Measurements from ENCODE around the gene PIAS4.
"Not testable (repeated sequence)": the region's sequence is repeated elsewhere in the genome, so short reads cannot be mapped to it uniquely, and the experiment has no call there.

PIAS4 gene

DNA sequence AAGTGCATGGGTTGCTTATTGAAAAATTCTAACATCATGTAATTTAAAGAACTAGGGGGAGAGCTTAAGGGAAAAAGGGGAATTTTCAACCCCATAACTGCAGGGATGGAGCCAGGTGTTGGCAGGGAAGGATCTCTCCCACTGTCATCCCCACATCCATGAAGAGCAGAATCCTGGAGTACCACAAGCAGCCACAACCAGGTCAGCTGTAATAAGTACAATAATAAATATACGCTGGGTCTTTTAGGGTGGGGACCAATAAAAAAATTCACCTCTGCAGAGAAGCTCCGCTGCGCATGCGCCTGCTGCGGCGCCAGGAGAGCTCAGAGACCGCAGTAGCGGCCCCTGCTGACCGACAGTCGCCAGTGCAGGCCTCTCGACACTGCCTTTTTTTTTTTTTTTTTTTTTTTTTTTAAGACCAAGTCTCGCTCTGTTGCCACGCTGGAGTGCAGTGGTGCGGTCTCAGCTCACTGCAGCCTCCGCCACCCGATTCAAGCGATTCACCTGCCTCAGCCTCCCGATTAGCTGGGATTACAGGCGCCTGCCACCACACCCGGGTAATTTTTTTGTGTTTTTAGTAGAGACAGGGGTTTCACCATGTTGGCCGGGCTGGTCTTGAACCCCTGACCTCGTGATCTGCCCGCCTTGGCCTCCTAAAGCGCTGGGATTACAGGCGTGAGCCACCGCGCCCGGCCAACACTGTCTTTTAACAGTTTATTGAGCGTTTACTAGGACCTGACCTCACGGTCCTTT lies 19.7 kb upstream of the PIAS4 start:
- in situ Hi-C loops (cut with HindIII; ENCODE audit: low sequenced_read_pairs): loop anchor here (25.0 kb wide), 1 partner anchor 225 kb away; no protein-coding TSS in a partner anchor

DNA sequence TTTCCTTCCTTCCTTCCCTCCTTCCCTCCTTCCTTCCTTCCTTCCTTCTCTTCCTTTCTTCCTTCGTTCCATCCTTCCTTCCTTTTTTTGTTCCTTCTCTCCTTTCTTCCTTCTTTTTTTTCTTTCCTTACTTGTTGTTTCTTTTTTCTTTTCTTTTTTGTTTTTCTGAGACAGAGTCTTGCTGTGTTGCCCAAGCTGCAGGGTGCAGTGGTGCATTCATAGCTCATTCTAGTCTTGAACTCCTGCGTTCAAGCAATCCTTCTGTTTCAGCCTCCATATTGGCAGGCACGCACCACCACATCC lies 16.8 kb upstream of the PIAS4 start:
- in situ Hi-C loops (cut with HindIII; ENCODE audit: low sequenced_read_pairs): loop anchor here (25.0 kb wide), 1 partner anchor 222 kb away; no protein-coding TSS in a partner anchor

DNA sequence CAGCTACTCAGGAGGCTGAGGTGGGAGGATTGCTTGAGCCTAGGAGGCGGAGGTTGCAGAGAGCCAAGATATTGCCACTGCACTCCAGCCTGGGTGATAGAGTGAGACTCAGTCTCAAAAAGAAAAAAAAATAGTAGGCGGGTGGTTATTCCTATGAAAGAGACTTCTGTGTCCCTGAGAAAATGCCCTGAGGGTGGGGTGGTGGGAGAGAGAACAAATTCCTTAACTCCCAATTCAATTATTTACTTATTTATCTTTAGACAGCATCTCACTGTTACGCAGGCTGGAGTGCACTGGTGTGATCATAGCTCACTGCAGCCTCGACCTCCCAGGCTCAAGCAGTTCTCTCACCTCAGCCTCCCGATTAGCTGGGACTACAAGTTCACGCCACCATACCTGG lies 11.9 kb upstream of the PIAS4 start:
- in situ Hi-C loops (cut with HindIII; ENCODE audit: low sequenced_read_pairs): loop anchor here (25.0 kb wide), 1 partner anchor 217 kb away; no protein-coding TSS in a partner anchor

DNA sequence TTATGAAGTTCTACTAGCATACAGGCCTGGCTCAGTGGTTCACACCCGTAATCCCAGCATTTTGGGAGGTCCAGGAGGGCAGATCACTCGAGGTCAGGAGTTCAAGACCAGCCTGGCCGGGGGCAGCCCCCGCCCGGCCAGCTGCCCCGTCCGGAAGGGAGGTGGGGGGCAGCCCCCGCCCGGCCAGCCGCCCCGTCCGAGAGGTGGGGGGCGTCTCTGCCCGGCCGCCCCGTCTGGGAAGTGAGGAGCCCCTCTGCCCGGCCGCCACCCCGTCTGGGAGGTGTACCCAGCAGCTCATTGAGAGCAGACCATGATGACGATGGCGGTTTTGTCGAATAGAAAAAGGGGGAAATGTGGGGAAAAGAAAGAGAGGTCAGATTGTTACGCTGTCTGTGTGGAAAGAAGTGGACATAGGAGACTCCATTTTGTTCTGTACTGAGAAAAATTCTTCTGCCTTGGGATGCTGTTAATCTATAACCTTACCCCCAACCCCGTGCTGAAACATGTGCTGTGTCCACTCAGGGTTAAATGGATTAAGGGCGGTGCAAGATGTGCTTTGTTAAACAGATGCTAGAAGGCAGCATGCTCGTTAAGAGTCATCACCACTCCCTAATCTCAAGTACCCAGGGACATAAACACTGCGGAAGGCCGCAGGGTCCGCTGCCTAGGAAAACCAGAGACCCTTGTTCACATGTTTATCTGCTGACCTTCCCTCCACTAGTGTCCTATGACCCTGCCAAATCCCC lies 8.7 kb upstream of the PIAS4 start:
- in situ Hi-C loops (cut with HindIII; ENCODE audit: low sequenced_read_pairs): loop anchor here (25.0 kb wide), 1 partner anchor 213 kb away; no protein-coding TSS in a partner anchor

DNA sequence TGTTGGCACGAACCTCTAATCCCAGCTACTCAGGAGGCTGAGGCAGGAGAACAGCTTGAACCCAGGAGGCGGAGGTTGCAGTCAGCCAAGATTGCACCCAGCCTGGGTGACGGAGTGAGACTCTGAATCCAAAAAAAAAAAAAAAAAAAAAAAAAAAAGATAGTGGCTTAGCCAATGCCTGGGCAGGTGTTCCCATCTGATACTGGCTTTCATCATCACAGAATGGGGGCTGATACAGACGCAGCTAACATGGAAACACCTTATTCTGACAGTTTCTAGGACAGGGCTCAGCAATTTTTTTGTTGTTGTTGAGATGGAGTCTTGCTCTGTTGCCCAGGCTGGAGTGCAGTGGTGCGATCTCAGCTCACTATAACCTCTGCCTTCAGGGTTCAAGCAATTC lies 6.7 kb upstream of the PIAS4 start:
- in situ Hi-C loops (cut with HindIII; ENCODE audit: low sequenced_read_pairs): not testable (repeated sequence)

DNA sequence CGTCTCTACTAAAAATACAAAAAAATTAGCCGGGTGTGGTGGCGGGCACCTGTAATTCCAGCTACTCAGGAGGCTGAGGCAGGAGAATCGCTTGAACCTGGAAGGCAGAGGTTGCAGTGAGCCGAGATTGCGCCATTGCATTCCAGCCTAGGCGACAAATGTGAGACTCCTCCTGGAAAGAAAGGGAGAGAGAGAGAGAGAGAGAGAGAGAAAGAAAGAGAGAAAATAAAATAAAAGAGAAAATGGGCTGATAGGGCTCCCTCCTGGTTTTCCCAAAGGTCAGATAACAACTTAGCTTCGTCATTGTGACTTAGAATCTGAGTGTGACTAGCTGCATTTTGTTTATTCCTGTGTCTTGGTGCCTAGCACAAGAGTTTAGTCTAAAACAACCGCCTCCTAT lies 2.1 kb upstream of the PIAS4 start:
- in situ Hi-C loops (cut with HindIII; ENCODE audit: low sequenced_read_pairs): not testable (repeated sequence)

DNA sequence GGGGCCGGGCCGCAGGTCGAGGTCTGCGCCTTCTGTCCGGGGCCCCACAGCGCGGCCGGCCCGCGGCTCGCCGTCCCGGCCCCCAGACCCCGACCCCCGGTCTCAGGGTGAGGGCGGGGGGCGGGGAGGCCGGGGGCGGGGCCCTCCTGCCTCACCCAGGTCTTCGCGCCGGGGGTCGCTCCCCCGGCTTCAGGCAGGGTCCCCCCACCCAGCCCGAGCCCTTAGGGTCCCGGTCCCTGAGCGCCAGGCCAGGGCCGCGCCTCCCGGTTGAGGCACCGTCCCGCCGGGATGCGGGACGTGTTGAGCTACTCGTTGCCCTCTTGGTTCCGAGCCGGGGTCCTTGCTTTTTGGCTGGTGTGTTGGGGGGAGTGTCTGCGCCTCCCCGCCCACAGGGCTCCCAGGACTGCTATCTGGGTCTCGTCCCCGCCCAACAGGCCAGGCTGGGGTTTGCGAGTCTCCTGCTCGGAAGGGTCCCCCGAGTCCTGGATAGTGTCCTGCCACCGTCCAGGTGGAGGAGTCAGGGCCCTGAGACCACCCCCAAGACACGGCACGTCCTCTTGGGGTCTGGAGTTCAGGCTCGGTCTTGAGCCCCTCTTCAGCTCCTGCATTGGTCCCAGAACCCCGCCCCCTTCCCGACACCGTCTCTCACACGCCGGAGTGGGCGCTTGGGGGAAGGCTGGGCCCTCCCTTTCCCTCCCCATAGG lies 452 bp downstream of the PIAS4 start:
- in situ Hi-C loops (cut with HindIII; ENCODE audit: low sequenced_read_pairs): no loop called here

DNA sequence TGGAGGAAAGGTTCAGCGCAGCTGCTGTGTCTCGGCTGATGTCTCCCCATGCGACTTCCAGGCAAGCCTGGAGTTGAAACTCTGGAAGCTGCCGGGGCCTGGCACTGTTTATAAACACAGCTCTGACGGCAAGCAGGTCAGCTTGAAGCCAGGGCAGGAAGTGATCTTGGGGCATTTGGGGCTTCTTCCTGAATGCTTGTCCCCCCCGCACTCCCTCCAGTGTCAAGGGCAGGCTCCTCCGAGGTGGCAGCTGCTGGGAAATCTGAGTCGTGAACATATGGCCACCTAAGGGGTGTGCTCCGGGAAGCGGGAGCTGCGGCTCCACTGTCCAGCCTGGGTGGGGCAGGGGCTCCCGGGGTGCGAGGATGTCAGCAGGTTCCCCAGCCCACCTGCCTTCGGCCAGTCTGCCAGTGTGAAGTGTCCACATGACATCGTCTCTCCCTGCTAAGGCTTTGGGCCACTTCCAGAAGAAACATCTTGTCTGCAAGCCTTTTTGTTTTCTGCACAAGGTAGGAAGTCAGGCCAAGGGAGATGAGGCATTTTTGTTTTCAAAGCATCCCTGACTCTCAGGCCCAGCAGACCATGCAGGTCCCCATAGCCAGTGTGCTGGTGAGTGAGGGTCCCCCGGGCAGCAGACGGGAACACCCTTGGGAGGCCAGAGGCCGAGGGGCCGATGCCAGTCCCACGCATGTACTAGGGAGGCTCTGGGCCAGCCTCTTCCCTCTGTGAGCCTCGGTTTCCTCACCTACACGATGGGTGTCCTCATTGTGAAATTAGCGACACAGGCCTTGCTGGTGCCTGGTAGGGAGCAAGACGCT lies 2.7 kb downstream of the PIAS4 start:
- in situ Hi-C loops (cut with HindIII; ENCODE audit: low sequenced_read_pairs): no loop called here

DNA sequence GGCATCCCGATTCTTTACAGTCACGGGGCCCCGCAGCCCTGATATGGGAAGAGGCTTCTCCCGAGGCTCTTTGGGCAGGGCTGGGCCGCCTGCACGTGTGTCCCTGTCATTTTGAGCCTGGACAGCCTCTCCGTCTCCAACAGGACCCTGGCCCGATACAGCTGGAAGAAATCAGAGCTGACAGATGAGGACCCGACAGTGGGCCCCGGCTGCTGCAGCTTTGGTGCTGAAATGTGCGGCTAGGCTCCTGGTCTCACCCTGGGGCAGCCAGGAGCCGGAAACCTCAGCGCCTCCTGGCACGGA lies 3.2 kb downstream of the PIAS4 start:
- in situ Hi-C loops (cut with HindIII; ENCODE audit: low sequenced_read_pairs): no loop called here

DNA sequence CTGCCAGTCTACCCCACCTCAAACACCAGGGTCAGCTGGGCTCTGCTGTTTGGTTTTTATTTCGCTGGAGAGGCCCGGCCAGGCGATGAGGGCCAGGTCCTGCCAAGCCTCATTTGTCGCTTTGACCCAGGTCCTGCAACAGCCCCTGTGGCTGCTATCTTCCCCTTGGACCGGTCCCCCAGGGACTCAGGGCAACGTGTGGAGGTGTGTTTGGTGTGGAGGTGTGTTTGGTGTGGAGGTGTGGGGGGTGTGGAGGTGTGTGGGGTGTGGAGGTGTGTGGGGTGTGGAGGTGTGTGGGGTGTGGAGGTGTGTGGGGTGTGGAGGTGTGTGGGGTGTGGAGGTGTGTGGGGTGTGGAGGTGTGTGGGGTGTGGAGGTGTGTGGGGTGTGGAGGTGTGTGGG lies 3.9 kb downstream of the PIAS4 start:
- in situ Hi-C loops (cut with HindIII; ENCODE audit: low sequenced_read_pairs): not testable (repeated sequence)

DNA sequence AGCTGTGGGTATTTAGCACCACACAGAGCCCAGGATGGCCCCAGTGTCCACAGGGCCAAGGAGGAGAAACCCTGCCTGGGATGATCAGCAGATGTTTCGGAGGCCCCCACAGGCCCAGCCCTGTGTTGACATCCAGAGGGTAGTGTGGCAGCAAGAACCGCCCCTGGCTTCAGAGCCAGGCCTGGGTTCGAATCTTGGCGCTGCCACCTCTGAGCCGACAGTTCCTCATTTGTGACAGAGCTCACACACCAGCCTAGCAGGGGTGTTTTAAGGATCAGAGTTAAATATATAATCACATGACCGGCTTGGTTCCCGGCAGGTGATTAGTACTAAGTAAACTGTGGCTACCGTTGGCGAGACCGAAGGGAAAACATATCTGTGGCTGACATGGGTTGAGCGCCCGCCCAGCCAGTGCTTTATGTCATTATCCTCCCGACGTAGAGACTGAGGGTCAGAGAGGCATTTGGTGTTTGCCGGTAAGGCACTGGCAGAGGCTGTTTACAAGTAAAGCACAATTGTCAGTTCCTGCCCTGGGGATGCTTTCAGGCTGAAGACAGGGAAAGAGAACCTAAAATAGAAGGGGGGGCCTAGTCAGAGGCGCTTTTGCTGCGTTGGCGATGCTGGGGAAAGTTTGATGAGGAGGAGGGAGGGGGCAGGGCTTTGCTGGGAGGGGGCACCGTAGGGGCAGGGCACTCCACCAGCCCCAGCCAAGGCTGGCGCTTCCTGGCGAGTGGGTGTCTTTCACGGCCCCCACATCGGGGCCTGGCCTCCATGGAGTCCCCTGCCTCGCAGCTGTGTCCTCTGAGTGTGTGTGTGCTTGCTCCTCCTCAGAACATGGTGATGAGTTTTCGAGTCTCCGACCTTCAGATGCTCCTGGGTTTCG lies 4.8 kb downstream of the PIAS4 start:
- in situ Hi-C loops (cut with HindIII; ENCODE audit: low sequenced_read_pairs): no loop called here

DNA sequence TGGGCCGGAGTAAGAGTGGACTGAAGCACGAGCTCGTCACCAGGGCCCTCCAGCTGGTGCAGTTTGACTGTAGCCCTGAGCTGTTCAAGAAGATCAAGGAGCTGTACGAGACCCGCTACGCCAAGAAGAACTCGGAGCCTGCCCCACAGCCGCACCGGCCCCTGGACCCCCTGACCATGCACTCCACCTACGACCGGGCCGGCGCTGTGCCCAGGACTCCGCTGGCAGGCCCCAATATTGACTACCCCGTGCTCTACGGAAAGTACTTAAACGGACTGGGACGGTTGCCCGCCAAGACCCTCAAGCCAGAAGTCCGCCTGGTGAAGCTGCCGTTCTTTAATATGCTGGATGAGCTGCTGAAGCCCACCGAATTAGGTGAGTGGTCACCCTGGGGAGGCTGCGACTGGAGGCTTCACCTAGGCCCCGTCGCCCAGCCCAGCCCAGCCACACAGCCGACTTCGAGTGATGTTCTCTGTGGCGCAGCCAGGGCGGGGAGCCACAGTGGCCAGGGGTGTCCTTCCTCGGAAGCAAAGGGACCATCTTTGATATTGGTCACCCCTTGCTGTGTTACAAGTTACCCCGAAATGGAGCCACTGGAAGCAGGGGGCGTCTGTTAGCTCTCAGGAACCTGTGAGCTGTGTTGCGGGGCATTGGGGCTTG lies 5.6 kb downstream of the PIAS4 start:
- in situ Hi-C loops (cut with HindIII; ENCODE audit: low sequenced_read_pairs): no loop called here

DNA sequence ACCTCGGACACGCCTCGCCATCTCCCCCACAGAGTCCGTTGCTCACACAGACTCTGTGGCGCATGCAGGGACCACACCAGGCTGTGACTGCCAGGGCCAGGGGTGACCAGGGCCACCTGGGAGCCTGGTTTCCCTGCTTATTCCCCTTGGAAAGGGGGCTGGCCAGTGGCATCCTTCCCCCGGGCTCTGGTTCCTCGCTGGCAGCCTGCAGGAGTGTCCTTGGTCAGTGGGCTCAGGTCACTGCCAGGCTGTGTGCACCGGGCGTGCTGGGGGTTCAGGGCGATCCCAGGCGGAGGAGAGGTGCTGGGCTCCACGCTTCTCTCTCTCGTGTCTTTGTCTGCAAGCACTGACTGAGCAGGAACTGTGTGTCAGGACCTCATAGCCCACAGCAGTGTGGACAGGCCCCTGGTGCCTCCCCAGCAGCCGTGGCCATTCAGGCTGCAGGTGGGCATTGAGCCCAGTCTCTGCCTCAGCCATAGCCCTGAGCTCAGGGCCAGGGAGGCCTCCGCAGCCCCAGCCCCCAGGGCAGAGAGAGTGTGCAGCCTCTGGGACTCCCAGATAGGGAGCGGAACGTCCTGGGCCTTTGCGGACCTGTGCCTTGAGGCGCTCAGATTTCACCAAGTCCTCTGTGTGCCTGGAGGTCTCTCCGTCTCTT lies 6.5 kb downstream of the PIAS4 start:
- in situ Hi-C loops (cut with HindIII; ENCODE audit: low sequenced_read_pairs): no loop called here

DNA sequence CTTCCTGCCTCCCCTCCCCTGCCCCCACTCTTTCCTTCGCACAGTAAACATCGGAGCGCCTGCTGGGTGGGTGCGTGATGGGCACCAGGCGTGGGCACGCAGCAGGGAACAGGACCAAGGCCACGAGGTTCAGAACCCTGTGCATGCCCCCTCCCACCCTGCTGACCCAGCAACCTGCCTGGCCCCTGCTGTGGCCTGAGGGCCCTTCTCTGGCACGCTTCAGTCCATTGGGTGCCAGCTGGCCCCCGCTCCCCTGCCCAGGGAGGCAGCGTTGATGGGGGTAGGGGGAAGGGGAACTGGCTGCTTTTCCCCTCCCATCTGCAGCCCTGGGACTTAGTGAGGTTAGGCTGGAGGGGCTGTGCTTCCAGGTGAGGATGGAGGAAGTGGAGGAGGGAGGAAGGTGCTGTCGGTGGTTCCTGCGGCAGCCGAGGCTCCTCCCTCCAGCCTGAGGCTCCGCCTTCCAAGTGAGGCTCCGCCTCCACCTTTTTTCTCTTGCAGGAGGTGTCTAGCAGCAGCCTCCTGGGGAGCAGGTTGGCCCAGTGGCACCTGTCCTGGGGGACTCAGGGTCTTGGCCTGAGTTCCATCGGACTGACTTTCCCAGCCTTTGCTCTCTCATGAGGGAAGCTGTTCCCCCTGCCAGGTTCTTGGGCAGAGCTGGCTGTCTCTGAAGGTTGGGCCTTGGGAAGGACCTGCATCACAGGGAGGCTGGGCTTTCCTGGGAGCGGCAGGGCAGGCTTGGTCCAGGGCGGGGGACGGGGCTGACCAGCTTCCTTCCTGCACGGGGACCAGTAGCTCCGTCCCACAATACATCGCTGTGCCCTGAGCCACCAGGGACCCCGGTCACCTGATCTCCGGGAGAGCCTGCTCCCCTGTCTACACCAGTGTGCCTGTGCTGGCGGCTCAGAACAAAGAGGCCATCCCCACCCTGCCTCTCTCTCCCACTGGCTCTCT lies 7.3 kb downstream of the PIAS4 start:
- in situ Hi-C loops (cut with HindIII; ENCODE audit: low sequenced_read_pairs): no loop called here

DNA sequence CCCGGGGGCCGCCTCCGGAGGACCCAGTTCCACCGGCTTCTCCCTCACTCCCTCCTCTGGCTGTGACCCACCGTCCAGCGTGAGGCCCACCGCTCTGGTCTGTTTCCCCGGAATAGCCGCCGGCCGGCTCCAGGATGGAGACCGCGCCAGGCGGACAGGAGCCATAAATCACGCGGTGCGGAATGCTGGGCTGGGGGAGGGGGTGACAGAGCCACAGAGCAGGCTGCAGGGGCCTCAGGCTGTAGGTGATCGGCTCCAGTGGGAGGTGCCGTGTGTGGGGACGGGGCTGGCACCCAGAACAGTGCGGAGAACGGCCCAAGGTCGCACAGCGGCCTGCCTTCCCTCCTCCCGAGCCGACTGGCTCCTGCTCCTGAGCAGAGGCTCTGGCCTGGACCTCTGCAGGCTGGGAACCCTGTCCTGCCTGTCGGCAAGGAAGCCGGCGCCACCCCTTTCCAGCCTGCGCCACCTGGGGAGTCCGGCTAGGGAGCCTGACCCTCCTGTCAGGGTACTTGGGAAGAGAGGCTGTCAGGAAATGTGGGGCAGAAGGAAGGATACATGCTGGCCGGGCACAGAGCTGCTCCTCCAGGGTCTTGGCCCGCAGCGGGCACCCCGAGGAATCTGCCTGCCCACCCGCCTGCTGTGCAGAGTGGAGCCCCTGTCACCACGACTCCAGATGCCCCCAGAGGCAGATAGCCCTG lies 8.3 kb downstream of the PIAS4 start:
- in situ Hi-C loops (cut with HindIII; ENCODE audit: low sequenced_read_pairs): no loop called here

DNA sequence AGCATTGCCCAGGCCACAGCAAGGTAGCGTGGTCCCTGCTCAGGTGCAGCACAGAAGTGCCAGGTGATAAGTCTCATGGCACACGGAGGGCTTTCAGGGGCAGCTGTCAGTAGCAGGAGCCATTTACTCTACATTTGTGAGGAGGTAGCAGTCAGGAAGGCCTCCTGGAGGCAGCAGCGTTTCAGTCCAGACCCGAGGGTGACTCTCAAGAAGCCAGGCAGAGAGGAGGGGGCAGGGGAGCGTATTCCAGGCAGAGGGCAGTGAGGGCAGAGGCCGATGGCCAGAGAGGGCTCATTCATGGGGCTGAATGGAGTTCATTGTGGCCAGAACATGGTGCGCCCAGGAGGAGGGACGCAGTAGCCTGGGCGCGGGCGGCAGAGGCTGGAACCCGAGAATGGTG lies 8.9 kb downstream of the PIAS4 start:
- in situ Hi-C loops (cut with HindIII; ENCODE audit: low sequenced_read_pairs): no loop called here

DNA sequence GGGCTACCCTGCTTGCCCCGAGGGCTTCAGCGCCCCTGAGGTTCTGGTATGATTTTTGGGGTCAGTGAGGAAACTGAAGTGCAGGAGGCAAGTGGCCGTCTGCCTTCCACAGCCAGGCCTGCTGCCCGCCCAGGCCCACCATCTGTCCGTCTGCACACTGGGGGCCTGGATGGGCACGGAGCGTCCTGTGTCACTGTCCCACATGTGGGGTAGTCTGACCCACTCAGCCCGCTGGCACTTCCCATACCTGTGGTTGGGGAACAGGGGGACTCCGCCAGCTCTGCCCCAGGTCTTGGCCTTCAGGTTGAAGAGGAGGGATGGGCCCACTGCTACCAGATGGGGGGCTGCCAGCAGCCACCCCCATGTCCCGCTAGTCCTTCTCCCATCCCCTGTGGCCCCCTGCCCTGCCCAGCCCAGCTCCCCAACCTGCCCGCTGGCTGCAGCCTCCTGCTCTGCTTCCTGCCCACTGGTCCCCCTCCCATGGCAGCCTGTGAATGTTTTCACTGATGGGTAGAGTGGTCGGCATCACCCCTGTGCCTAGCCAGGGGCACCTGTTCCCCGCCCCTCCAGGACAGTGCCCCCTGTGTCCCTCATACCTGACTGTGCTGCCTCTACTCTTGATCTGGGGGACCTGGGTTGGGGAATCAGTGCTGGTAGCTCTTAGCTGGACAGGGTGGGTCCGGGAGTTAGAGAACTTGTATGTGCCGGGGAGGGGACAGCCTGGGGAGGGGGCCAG lies 9.5 kb downstream of the PIAS4 start:
- in situ Hi-C loops (cut with HindIII; ENCODE audit: low sequenced_read_pairs): no loop called here
